GM12878 (cell line): ENCODE measurements around the gene UBR2. TPM values are rescaled to one million over a fixed set of nuclear protein-coding genes. Genes with fewer than 3 reads are reported as not detected.

Experiments used
- ATAC-seq: fragments of 200-7000 bp; cut with Tn5 transposase; 3 replicates; pipeline ENCODE4 v1.9.1; 2020; ENCODE audit warnings: mild to moderate bottlenecking, moderate library complexity
- BruUV-seq: library from RNA; stranded (reverse); fragments of 400-500 nt; replicated peaks from 2 replicates; lab custom pipeline; 2021; lab: Mats Ljungman, UMichigan
- CTCF ChIA-PET: fragments of 300-600 bp; sonication (Branson Sonifier 250); formaldehyde crosslinking; extraction: SDS; loops from one replicate; lab custom pipeline; 2021; ENCODE audit warnings: inconsistent platforms; lab: Yijun Ruan, JAX
- POLR2A ChIA-PET: fragments of 350-600 bp; formaldehyde crosslinking; extraction: SDS; loops from one replicate; lab custom pipeline; 2021; ENCODE audit warnings: inconsistent platforms; lab: Charles Lee
- RAD21 ChIA-PET: fragments of 300-600 bp; sonication (Branson Sonifier 250); formaldehyde crosslinking; loops from one replicate; lab custom pipeline; 2023; ENCODE audit warnings: antibody characterized with exemption; ENCODE audit not compliant: unreplicated experiment; lab: Charles Lee
- SMC1A ChIA-PET: fragments of 300-600 bp; sonication (Branson Sonifier 250); formaldehyde crosslinking; loops from one replicate; lab custom pipeline; 2023; ENCODE audit not compliant: unreplicated experiment, uncharacterized antibody; lab: Charles Lee
- DNase-seq: peaks from one replicate; pipeline ENCODE4 v3.0.0-alpha.2; 2011; ENCODE audit warnings: low read depth, low spot score
- FAIRE-seq: peaks from 3 replicates; lab custom pipeline; 2011; peaks lifted over from hg19 to GRCh38; lab: Jason Lieb, UNC
- H2AFZ ChIP-seq: 2 replicates; pipeline ENCODE4 v1.6.0; 2011; ENCODE audit warnings: low read depth, low read length, control low read depth; ENCODE audit not compliant: control insufficient read depth
- H3K27ac ChIP-seq: 2 replicates; pipeline ENCODE4 v1.5.1; 2011; ENCODE audit warnings: control low read depth; ENCODE audit not compliant: control insufficient read depth, insufficient read depth
- H3K27me3 ChIP-seq, 2 experiments: replicated peaks in 1 of 2; 2 replicates each; pipeline versions ENCODE4 v1.6.0 to v1.6.1; 2011; ENCODE audit warnings: low read length in 1 of 2; ENCODE audit not compliant: control insufficient read depth in 2 of 2, insufficient read depth in 2 of 2
- H3K36me3 ChIP-seq, 2 experiments: 2 replicates each; pipeline ENCODE4 v1.5.1; 2011; ENCODE audit warnings: low read length in 1 of 2; ENCODE audit not compliant: control insufficient read depth in 2 of 2, insufficient read depth in 2 of 2
- H3K4me1 ChIP-seq: 2 replicates; pipeline ENCODE4 v1.6.1; 2011; ENCODE audit warnings: mild to moderate bottlenecking, low read length, moderate library complexity, mixed read lengths; ENCODE audit not compliant: control insufficient read depth, insufficient read depth
- H3K4me2 ChIP-seq: 2 replicates; pipeline ENCODE4 v1.6.0; 2011; ENCODE audit warnings: control low read depth; ENCODE audit not compliant: control insufficient read depth, insufficient read depth
- H3K4me3 ChIP-seq: fragments of 200-600 bp; sonication (generic); 2 replicates; pipeline ENCODE4 v1.5.1; 2016
- H3K79me2 ChIP-seq: 2 replicates; pipeline ENCODE4 v1.6.0; 2011; ENCODE audit warnings: low read length; ENCODE audit not compliant: control insufficient read depth, insufficient read depth
- H3K9ac ChIP-seq: 2 replicates; pipeline ENCODE4 v1.8.0; 2011; ENCODE audit warnings: low read length, control low read depth, mixed read lengths; ENCODE audit not compliant: control insufficient read depth, insufficient read depth
- H3K9me3 ChIP-seq: replicated peaks from 3 replicates; pipeline ENCODE4 v1.5.1; 2011; ENCODE audit warnings: mild to moderate bottlenecking, low read length; ENCODE audit not compliant: control insufficient read depth, insufficient read depth
- H4K20me1 ChIP-seq: 2 replicates; pipeline ENCODE4 v1.6.0; 2011; ENCODE audit not compliant: control insufficient read depth, insufficient read depth
- BMI1 ChIP-seq: fragments of 450-650 bp; IDR thresholded peaks from 2 replicates; pipeline ENCODE4 v1.6.1; 2016; ENCODE audit warnings: mild to moderate bottlenecking, moderate library complexity, borderline replicate concordance
- KDM1A ChIP-seq: fragments of 200-600 bp; sonication (generic); IDR thresholded peaks from 2 replicates; pipeline ENCODE4 v1.6.1; 2016; ENCODE audit warnings: borderline replicate concordance
- NFXL1 ChIP-seq: fragments of 450-650 bp; IDR thresholded peaks from 2 replicates; pipeline ENCODE4 v1.6.1; 2017; ENCODE audit warnings: antibody characterized with exemption, mild to moderate bottlenecking, borderline replicate concordance
- POLR2A ChIP-seq: IDR thresholded peaks from 2 replicates; pipeline ENCODE4 v1.6.1; 2011; ENCODE audit warnings: low read depth, mild to moderate bottlenecking, low read length
- POLR2AphosphoS2 ChIP-seq: IDR thresholded peaks from 2 replicates; pipeline ENCODE4 v1.6.1; 2011; ENCODE audit warnings: low read depth, mild to moderate bottlenecking, low read length, improper control_type of control experiment, moderate library complexity
- RAD51 ChIP-seq: fragments of 450-650 bp; IDR thresholded peaks from 2 replicates; pipeline ENCODE4 v1.6.1; 2016; ENCODE audit warnings: moderate library complexity, mild to moderate bottlenecking, inconsistent platforms
- RCOR1 ChIP-seq: conservative IDR thresholded peaks from 2 replicates; pipeline ENCODE4 v1.6.1; 2012; ENCODE audit warnings: low read depth, low read length, improper control_type of control experiment
- SIN3A ChIP-seq: IDR thresholded peaks from 2 replicates; pipeline ENCODE4 v1.6.1; 2012; ENCODE audit warnings: low read depth, low read length, improper control_type of control experiment
- SREBF1 ChIP-seq: IDR thresholded peaks from 2 replicates; pipeline ENCODE4 v1.6.1; 2012; ENCODE audit warnings: mild to moderate bottlenecking, low read length
- ZSCAN29 ChIP-seq: fragments of 450-650 bp; IDR thresholded peaks from 2 replicates; pipeline ENCODE4 v1.6.1; 2017; ENCODE audit warnings: mild to moderate bottlenecking, moderate library complexity
- WGBS: methylation state at CpG from one replicate; pipeline ENCODE4 v1.1.6; 2016; ENCODE audit warnings: low lambda C conversion rate; ENCODE audit not compliant: insufficient replicate concordance, insufficient coverage; ENCODE audit errors: missing lambda C conversion rate; 5-methylcytosine and 5-hydroxymethylcytosine counted together
- in situ Hi-C: fragments of 300-500 bp; cut with MboI; formaldehyde crosslinking; loops from 9 replicates; pipeline ENCODE4 v1.14.3; 2018; ENCODE audit warnings: mixed read lengths
- intact Hi-C: fragments of 100-400 bp; cut with micrococcal nuclease; formaldehyde crosslinking; loops from one replicate; pipeline ENCODE4 v1.14.2; 2022; ENCODE audit not compliant: unreplicated experiment
- polyA plus RNA-seq, 11 experiments: library from polyadenylated mRNA; depleted of rRNA in 4 of 11; unstranded in 6 of 11; stranded (reverse) in 5 of 11; fragments of >200 nt; fragmentation: Nextera tagmentation in 4 of 11; fragmentation: Illumina TruSeq in 1 of 11; extraction: Ambion mirVana in 4 of 11; extraction: Trizol in 1 of 11; gene quantifications; 1 replicate in 1 of 11; 2 replicates in 10 of 11; pipeline versions ENCODE4 v1.2.1 to v1.2.3, GENCODE V29; 2011 to 2016; ENCODE audit warnings: inconsistent platforms in 2 of 11, missing spikeins in 2 of 11, low read depth in 1 of 11
- total RNA-seq, 4 experiments: library from RNA; depleted of rRNA in 3 of 4; stranded (reverse); fragments of >200 nt in 3 of 4; fragmentation: Illumina TruSeq in 1 of 4; extraction: Trizol in 1 of 4; gene quantifications; 2 replicates each; pipeline versions ENCODE4 v1.2.1 to v1.2.3, GENCODE V29; 2013 to 2021
- TF ChIP-seq, protein P1 (sequence below): fragments of 450-650 bp; IDR thresholded peaks from 2 replicates; pipeline ENCODE4 v1.6.1; 2018; ENCODE audit warnings: borderline replicate concordance, mild to moderate bottlenecking; ENCODE audit not compliant: partially characterized antibody
- TF ChIP-seq, protein P2 (sequence below): IDR thresholded peaks from 2 replicates; pipeline ENCODE4 v1.6.1; 2012; ENCODE audit warnings: low read length, inconsistent platforms
- TF ChIP-seq, protein P3 (sequence below): fragments of 450-650 bp; IDR thresholded peaks from 2 replicates; pipeline ENCODE4 v1.6.1; 2017; ENCODE audit warnings: mild to moderate bottlenecking, moderate library complexity

The UBR2 gene
- total and polyA plus RNA-seq, 10 of the 15 experiments (the other 5 are each of a cell fraction or from before 2014, with no cell fraction given) = 2.3 to 18.4 (median 9.6) TPM

DNA sequence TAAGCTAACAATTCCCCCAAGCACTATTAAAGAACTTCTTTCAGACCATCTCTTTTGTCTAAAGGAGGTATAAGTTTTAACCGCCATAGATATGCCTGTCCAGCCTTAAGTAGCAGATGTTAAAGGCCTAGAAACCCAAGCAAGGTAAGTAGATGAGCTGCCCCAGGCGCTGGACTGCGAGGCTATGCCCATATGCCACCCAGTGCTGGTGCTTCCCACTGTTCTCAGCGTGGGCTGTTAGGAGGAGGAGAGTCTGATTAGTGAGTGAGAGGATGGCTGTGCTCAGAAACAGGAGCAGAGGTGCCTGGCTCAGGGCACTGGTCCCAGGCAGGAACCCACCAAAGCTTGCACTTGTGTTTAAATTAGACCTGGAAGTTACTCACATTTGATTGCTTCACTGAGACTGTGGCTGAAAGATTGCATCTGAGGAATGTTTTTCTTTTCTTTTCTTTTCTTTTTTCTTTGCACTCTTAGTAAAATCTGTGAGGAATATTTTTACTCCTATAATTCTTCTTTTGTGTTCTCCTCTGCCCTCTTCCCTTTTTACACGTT lies 126.4 kb downstream of the UBR2 start (continued):
- TF ChIP-seq, protein P1, sequence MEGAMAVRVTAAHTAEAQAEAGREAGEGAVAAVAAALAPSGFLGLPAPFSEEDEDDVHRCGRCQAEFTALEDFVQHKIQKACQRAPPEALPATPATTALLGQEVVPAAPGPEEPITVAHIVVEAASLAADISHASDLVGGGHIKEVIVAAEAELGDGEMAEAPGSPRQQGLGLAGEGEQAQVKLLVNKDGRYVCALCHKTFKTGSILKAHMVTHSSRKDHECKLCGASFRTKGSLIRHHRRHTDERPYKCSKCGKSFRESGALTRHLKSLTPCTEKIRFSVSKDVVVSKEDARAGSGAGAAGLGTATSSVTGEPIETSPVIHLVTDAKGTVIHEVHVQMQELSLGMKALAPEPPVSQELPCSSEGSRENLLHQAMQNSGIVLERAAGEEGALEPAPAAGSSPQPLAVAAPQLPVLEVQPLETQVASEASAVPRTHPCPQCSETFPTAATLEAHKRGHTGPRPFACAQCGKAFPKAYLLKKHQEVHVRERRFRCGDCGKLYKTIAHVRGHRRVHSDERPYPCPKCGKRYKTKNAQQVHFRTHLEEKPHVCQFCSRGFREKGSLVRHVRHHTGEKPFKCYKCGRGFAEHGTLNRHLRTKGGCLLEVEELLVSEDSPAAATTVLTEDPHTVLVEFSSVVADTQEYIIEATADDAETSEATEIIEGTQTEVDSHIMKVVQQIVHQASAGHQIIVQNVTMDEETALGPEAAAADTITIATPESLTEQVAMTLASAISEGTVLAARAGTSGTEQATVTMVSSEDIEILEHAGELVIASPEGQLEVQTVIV = no peak
- TF ChIP-seq KDM1A (no peak), POLR2AphosphoS2 (no peak), SIN3A (no peak), NFXL1 (no peak), SREBF1 (no peak), RAD51 (no peak), ZSCAN29 (no peak)
- TF ChIP-seq, protein P2, sequence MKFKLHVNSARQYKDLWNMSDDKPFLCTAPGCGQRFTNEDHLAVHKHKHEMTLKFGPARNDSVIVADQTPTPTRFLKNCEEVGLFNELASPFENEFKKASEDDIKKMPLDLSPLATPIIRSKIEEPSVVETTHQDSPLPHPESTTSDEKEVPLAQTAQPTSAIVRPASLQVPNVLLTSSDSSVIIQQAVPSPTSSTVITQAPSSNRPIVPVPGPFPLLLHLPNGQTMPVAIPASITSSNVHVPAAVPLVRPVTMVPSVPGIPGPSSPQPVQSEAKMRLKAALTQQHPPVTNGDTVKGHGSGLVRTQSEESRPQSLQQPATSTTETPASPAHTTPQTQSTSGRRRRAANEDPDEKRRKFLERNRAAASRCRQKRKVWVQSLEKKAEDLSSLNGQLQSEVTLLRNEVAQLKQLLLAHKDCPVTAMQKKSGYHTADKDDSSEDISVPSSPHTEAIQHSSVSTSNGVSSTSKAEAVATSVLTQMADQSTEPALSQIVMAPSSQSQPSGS = no peak

DNA sequence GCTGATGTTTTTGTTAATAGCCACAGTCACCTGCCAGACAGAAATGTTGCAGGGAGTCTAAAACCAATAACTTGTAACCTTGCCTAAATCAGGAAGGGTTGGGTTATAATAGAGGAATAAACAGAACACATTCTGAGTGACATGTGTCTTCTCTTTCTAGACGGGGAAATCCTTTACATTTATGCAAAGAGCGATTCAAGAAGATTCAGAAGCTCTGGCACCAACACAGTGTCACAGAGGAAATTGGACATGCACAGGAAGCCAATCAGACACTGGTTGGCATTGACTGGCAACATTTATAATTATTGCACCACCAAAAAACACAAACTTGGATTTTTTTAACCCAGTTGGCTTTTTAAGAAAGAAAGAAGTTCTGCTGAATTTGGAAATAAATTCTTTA lies 127.0 kb downstream of the UBR2 start:
- H4K20me1 ChIP-seq = no peaks in the 10 kb centered on the region
- H3K27me3 ChIP-seq = no peaks in the 10 kb centered on the region
- in situ Hi-C loops (no loop called here), intact Hi-C loops (no loop called here)
- FAIRE-seq (no peak), ATAC-seq (no peak), DNase-seq (no peak)
- H3K36me3 ChIP-seq = peaks cover 6 to 22% of the 10 kb centered on the region in 2 experiments; a peak in 3 of 4 replicates
- 28% methylated on average over 2 of the region's 2 CpGs for WGBS
- H3K9me3 ChIP-seq = no peaks in the 10 kb centered on the region
- SMC1A ChIA-PET = interaction anchor here (1.7 kb wide), 1 partner anchor 35 kb away, joined by 4 read pairs; no protein-coding TSS in a partner anchor
- no peak overlapping the region for H3K4me2 ChIP-seq
- RAD21 ChIA-PET = no interaction called here
- POLR2A ChIA-PET = no interaction called here
- no peak overlapping the region for H3K27ac ChIP-seq
- H2AFZ ChIP-seq = no peak overlapping the region
- no peaks in the 10 kb centered on the region for H3K79me2 ChIP-seq
- H3K4me3 ChIP-seq = no peak overlapping the region
- BruUV-seq = no TSS peak
- no peaks in the 10 kb centered on the region for H3K4me1 ChIP-seq
- CTCF ChIA-PET = interaction anchor here (4.2 kb wide), 1 partner anchor 35 kb away, joined by 19 read pairs; no protein-coding TSS in a partner anchor
- H3K9ac ChIP-seq = no peak overlapping the region
- TF ChIP-seq RCOR1 = no peak
- TF ChIP-seq POLR2A = no peak
- TF ChIP-seq BMI1 = no peak
- TF ChIP-seq, protein P3, sequence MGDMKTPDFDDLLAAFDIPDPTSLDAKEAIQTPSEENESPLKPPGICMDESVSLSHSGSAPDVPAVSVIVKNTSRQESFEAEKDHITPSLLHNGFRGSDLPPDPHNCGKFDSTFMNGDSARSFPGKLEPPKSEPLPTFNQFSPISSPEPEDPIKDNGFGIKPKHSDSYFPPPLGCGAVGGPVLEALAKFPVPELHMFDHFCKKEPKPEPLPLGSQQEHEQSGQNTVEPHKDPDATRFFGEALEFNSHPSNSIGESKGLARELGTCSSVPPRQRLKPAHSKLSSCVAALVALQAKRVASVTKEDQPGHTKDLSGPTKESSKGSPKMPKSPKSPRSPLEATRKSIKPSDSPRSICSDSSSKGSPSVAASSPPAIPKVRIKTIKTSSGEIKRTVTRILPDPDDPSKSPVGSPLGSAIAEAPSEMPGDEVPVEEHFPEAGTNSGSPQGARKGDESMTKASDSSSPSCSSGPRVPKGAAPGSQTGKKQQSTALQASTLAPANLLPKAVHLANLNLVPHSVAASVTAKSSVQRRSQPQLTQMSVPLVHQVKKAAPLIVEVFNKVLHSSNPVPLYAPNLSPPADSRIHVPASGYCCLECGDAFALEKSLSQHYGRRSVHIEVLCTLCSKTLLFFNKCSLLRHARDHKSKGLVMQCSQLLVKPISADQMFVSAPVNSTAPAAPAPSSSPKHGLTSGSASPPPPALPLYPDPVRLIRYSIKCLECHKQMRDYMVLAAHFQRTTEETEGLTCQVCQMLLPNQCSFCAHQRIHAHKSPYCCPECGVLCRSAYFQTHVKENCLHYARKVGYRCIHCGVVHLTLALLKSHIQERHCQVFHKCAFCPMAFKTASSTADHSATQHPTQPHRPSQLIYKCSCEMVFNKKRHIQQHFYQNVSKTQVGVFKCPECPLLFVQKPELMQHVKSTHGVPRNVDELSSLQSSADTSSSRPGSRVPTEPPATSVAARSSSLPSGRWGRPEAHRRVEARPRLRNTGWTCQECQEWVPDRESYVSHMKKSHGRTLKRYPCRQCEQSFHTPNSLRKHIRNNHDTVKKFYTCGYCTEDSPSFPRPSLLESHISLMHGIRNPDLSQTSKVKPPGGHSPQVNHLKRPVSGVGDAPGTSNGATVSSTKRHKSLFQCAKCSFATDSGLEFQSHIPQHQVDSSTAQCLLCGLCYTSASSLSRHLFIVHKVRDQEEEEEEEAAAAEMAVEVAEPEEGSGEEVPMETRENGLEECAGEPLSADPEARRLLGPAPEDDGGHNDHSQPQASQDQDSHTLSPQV = no peak
